H1 (cell line): ENCODE measurements around the gene NCOA1. TPM values are rescaled to one million over a fixed set of nuclear protein-coding genes. Genes with fewer than 3 reads are reported as not detected.

Experiments used
- CTCF ChIA-PET: fragments of 300-600 bp; sonication (Branson Sonifier 250); formaldehyde crosslinking; loops from one replicate; lab custom pipeline; 2021; ENCODE audit not compliant: partially characterized antibody; lab: Charles Lee
- POLR2A ChIA-PET: fragments of 300-600 bp; sonication (Branson Sonifier 250); formaldehyde crosslinking; loops from one replicate; lab custom pipeline; 2021; ENCODE audit warnings: inconsistent platforms; ENCODE audit not compliant: partially characterized antibody; lab: Charles Lee
- DNase-seq, 2 experiments: peaks; one replicate each; pipeline versions ENCODE4 v3.0.0 to v3.0.0-alpha.2; 2010 to 2022; ENCODE audit warnings: low spot score in 2 of 2, low read depth in 1 of 2, mixed read lengths in 1 of 2
- FAIRE-seq: peaks from 2 replicates; lab custom pipeline; 2011; peaks lifted over from hg19 to GRCh38; lab: Jason Lieb, UNC
- H2AFZ ChIP-seq: 2 replicates; pipeline ENCODE4 v1.8.1; 2012; ENCODE audit warnings: low read length, inconsistent platforms
- H2AK5ac ChIP-seq: 2 replicates; pipeline ENCODE4 v1.6.1; 2013; ENCODE audit warnings: low read depth, low read length
- H2BK120ac ChIP-seq: replicated peaks from 2 replicates; pipeline ENCODE3; 2013; ENCODE audit warnings: low read depth, low read length, inconsistent platforms
- H2BK12ac ChIP-seq: 2 replicates; pipeline ENCODE4 v1.6.1; 2013; ENCODE audit warnings: low read depth, low read length
- H2BK15ac ChIP-seq: 2 replicates; pipeline ENCODE4 v1.6.1; 2013; ENCODE audit warnings: low read length
- H2BK20ac ChIP-seq: 2 replicates; pipeline ENCODE4 v1.6.1; 2013; ENCODE audit warnings: low read length
- H2BK5ac ChIP-seq: 2 replicates; pipeline ENCODE4 v1.6.1; 2013; ENCODE audit warnings: low read depth, low read length
- H3K14ac ChIP-seq: 2 replicates; pipeline ENCODE4 v1.6.1; 2013; ENCODE audit warnings: inconsistent platforms; ENCODE audit not compliant: insufficient read length
- H3K18ac ChIP-seq: 2 replicates; pipeline ENCODE4 v1.6.1; 2013; ENCODE audit warnings: low read length; ENCODE audit errors: extremely low read depth
- H3K23ac ChIP-seq: 2 replicates; pipeline ENCODE4 v1.6.1; 2013; ENCODE audit warnings: inconsistent platforms; ENCODE audit not compliant: insufficient read length
- H3K23me2 ChIP-seq: 2 replicates; pipeline ENCODE4 v1.6.1; 2013; ENCODE audit warnings: low read depth, low read length
- H3K27ac ChIP-seq: 2 replicates; pipeline ENCODE4 v1.6.1; 2011; ENCODE audit warnings: low read depth, low read length, inconsistent platforms
- H3K27me3 ChIP-seq, 4 experiments: replicated peaks in 1 of 4; 1 replicate in 1 of 4; 2 replicates in 3 of 4; pipeline versions ENCODE4 v1.6.1 to v1.8.1; 2011 to 2013; ENCODE audit warnings: low read length in 3 of 4, mild to moderate bottlenecking in 3 of 4, inconsistent platforms in 2 of 4, mixed read lengths in 2 of 4, moderate library complexity in 1 of 4; ENCODE audit not compliant: control insufficient read depth in 3 of 4, insufficient read depth in 3 of 4; ENCODE audit errors: extremely low read depth in 1 of 4
- H3K36me3 ChIP-seq, 4 experiments: 2 replicates each; pipeline versions ENCODE4 v1.6.1 to v1.8.1; 2011 to 2013; ENCODE audit warnings: mild to moderate bottlenecking in 4 of 4, low read length in 3 of 4, moderate library complexity in 2 of 4, control low read depth in 1 of 4, inconsistent platforms in 1 of 4; ENCODE audit not compliant: insufficient read depth in 4 of 4, control insufficient read depth in 2 of 4
- H3K4ac ChIP-seq: replicated peaks from 2 replicates; pipeline ENCODE3; 2013; ENCODE audit warnings: low read length, low read depth, mixed read lengths, inconsistent platforms; ENCODE audit not compliant: insufficient read length
- H3K4me1 ChIP-seq, 4 experiments: replicated peaks in 1 of 4; 1 replicate in 1 of 4; 2 replicates in 3 of 4; pipeline versions ENCODE4 v1.6.1 to v1.8.1; 2011 to 2013; ENCODE audit warnings: low read length in 3 of 4, inconsistent platforms in 2 of 4, mixed read lengths in 1 of 4; ENCODE audit not compliant: insufficient read depth in 4 of 4, control insufficient read depth in 3 of 4
- H3K4me2 ChIP-seq, 2 experiments: 2 replicates each; pipeline versions ENCODE4 v1.6.1 to v1.8.1; 2011 to 2013; ENCODE audit warnings: low read depth in 2 of 2, low read length in 2 of 2, control low read depth in 1 of 2, inconsistent platforms in 1 of 2, mild to moderate bottlenecking in 1 of 2; ENCODE audit not compliant: insufficient read depth in 1 of 2
- H3K4me3 ChIP-seq, 4 experiments: fragments of 200-600, 300-600 bp in 1 of 4; sonication (generic), shearing (Covaris generic), sonication (Bioruptor Twin) in 1 of 4; 2 replicates each; pipeline versions ENCODE4 v1.5.1 to v1.8.1; 2011 to 2016; ENCODE audit warnings: low read length in 4 of 4, low read depth in 3 of 4, control low read depth in 2 of 4, inconsistent platforms in 2 of 4, mild to moderate bottlenecking in 2 of 4, mixed read lengths in 1 of 4, moderate library complexity in 1 of 4; ENCODE audit not compliant: insufficient read depth in 2 of 4; ENCODE audit errors: extremely low read depth in 1 of 4
- H3K56ac ChIP-seq: replicated peaks from 2 replicates; pipeline ENCODE3; 2013; ENCODE audit warnings: low read depth, mild to moderate bottlenecking, mixed read lengths, low read length, inconsistent platforms; ENCODE audit not compliant: insufficient read length
- H3K79me1 ChIP-seq: 2 replicates; pipeline ENCODE4 v1.6.1; 2013; ENCODE audit warnings: low read depth, low read length, control low read depth
- H3K79me2 ChIP-seq, 2 experiments: 2 replicates each; pipeline versions ENCODE4 v1.6.1 to v1.8.1; 2012 to 2013; ENCODE audit warnings: low read length in 2 of 2, mild to moderate bottlenecking in 2 of 2, inconsistent platforms in 1 of 2; ENCODE audit not compliant: insufficient read depth in 2 of 2, control insufficient read depth in 1 of 2
- H3K9ac ChIP-seq, 4 experiments: replicated peaks in 1 of 4; 1 replicate in 1 of 4; 2 replicates in 3 of 4; pipeline versions ENCODE4 v1.6.1 to v1.8.1; 2011 to 2013; ENCODE audit warnings: low read depth in 3 of 4, low read length in 3 of 4, control low read depth in 2 of 4, mild to moderate bottlenecking in 2 of 4, moderate library complexity in 2 of 4, inconsistent platforms in 1 of 4; ENCODE audit errors: extremely low read depth in 1 of 4
- H3K9me3 ChIP-seq, 2 experiments: 2 replicates each; pipeline versions ENCODE4 v1.6.1 to v1.8.1; 2012 to 2013; ENCODE audit warnings: mild to moderate bottlenecking in 2 of 2, moderate library complexity in 2 of 2, control low read depth in 1 of 2, inconsistent platforms in 1 of 2, low read depth in 1 of 2, low read length in 1 of 2, mixed read lengths in 1 of 2; ENCODE audit not compliant: insufficient read depth in 2 of 2
- H4K20me1 ChIP-seq, 2 experiments: replicated peaks in 1 of 2; 2 replicates each; pipeline versions ENCODE3 to v1.8.1; 2011 to 2013; ENCODE audit warnings: inconsistent platforms in 2 of 2, low read length in 2 of 2, mild to moderate bottlenecking in 1 of 2; ENCODE audit not compliant: insufficient read depth in 2 of 2, control insufficient read depth in 1 of 2
- H4K5ac ChIP-seq: 2 replicates; pipeline ENCODE4 v1.6.1; 2013; ENCODE audit warnings: low read length, low read depth, mixed read lengths, inconsistent platforms; ENCODE audit not compliant: insufficient read length
- H4K8ac ChIP-seq: 2 replicates; pipeline ENCODE4 v1.8.0; 2013; ENCODE audit warnings: mild to moderate bottlenecking, moderate library complexity, low read length, inconsistent platforms; ENCODE audit not compliant: insufficient read depth; ENCODE audit errors: extremely low read depth
- H4K91ac ChIP-seq: replicated peaks from 2 replicates; pipeline ENCODE3; 2013; ENCODE audit warnings: low read length, mixed read lengths, inconsistent platforms; ENCODE audit not compliant: insufficient read length
- CHD2 ChIP-seq: IDR thresholded peaks from 2 replicates; pipeline ENCODE4 v1.6.1; 2012; ENCODE audit warnings: low read length, improper control_type of control experiment
- CREB1 ChIP-seq: IDR thresholded peaks from 2 replicates; pipeline ENCODE4 v1.6.1; 2012; ENCODE audit warnings: inconsistent platforms
- GABPA ChIP-seq: IDR thresholded peaks from 2 replicates; pipeline ENCODE4 v1.6.1; 2011; ENCODE audit warnings: mild to moderate bottlenecking, low read length, moderate library complexity, borderline replicate concordance; ENCODE audit not compliant: insufficient read depth
- JUN ChIP-seq: IDR thresholded peaks from 2 replicates; pipeline ENCODE4 v1.6.1; 2011; ENCODE audit warnings: low read depth, mild to moderate bottlenecking, improper control_type of control experiment, low read length
- KDM4A ChIP-seq: IDR thresholded peaks from one replicate; pipeline ENCODE4 v1.7.1; 2012; ENCODE audit warnings: low read depth, mild to moderate bottlenecking, moderate library complexity, low read length, inconsistent platforms; ENCODE audit not compliant: severe bottlenecking
- RFX5 ChIP-seq: IDR thresholded peaks from 2 replicates; pipeline ENCODE4 v1.6.1; 2011; ENCODE audit warnings: low read depth, low read length, improper control_type of control experiment, borderline replicate concordance
- SAP30 ChIP-seq: fragments of 300-600 bp; sonication (generic); IDR thresholded peaks from 2 replicates; pipeline ENCODE4 v1.7.1; 2012; ENCODE audit warnings: low read length, moderate library complexity, mild to moderate bottlenecking, inconsistent platforms; ENCODE audit not compliant: insufficient read depth, insufficient replicate concordance
- SIRT6 ChIP-seq: IDR thresholded peaks from one replicate; pipeline ENCODE4 v1.7.1; 2012; ENCODE audit warnings: low read length, inconsistent platforms
- SIX5 ChIP-seq: IDR thresholded peaks from 2 replicates; pipeline ENCODE4 v1.6.1; 2011; ENCODE audit warnings: mild to moderate bottlenecking, low read depth, low read length
- TAF7 ChIP-seq: optimal IDR thresholded peaks from 2 replicates; pipeline ENCODE3; 2011; ENCODE audit warnings: low read depth, mild to moderate bottlenecking, inconsistent platforms, low read length, moderate library complexity, borderline replicate concordance
- TCF12 ChIP-seq: IDR thresholded peaks from 2 replicates; pipeline ENCODE4 v1.6.1; 2011; ENCODE audit warnings: low read depth, mild to moderate bottlenecking, low read length
- TEAD4 ChIP-seq: IDR thresholded peaks from 2 replicates; pipeline ENCODE4 v1.6.1; 2012; ENCODE audit warnings: low read depth, low read length, inconsistent platforms, mixed read lengths
- YY1 ChIP-seq: IDR thresholded peaks from 2 replicates; pipeline ENCODE4 v1.6.1; 2011; ENCODE audit warnings: low read depth, mild to moderate bottlenecking, low read length
- WGBS, 2 experiments: shearing (Covaris generic) in 1 of 2; methylation state at CpG; one replicate each; pipeline versions ENCODE4 v1.1.6 to v1.1.7; 2013 to 2015; ENCODE audit warnings: low lambda C conversion rate in 2 of 2, mixed read lengths in 2 of 2, inconsistent platforms in 1 of 2, low coverage in 1 of 2, missing lambda C conversion rate in 1 of 2; ENCODE audit not compliant: insufficient replicate concordance in 2 of 2, insufficient coverage in 1 of 2, insufficient read length in 1 of 2; ENCODE audit errors: extremely low coverage in 1 of 2, missing lambda C conversion rate in 1 of 2; 5-methylcytosine and 5-hydroxymethylcytosine counted together
- polyA plus RNA-seq, 7 experiments: library from polyadenylated mRNA; depleted of rRNA in 3 of 7; stranded (reverse) in 5 of 7; unstranded in 2 of 7; fragments of >200 nt in 5 of 7; fragments of 200-250 nt in 2 of 7; gene quantifications; 1 replicate in 5 of 7; 2 replicates in 1 of 7; 4 replicates in 1 of 7; pipeline versions ENCODE4 v1.2.1 to v1.2.3, GENCODE V29; 2011 to 2013; ENCODE audit warnings: missing spikeins in 2 of 7, mixed read lengths in 2 of 7
- total RNA-seq: library from RNA; stranded (reverse); fragmentation: NEBNext Ultra II Directional; extraction: Animal tissue kit (Norgen Biotek cat#: 25700); gene quantifications from 2 replicates; pipeline ENCODE4 v1.2.1, GENCODE V29; 2021

NCOA1 gene
- total and polyA plus RNA-seq, 2 of the 8 experiments (the other 6 are each of a cell fraction or from before 2014, with no cell fraction given): 12.8 to 17.9 TPM

DNA sequence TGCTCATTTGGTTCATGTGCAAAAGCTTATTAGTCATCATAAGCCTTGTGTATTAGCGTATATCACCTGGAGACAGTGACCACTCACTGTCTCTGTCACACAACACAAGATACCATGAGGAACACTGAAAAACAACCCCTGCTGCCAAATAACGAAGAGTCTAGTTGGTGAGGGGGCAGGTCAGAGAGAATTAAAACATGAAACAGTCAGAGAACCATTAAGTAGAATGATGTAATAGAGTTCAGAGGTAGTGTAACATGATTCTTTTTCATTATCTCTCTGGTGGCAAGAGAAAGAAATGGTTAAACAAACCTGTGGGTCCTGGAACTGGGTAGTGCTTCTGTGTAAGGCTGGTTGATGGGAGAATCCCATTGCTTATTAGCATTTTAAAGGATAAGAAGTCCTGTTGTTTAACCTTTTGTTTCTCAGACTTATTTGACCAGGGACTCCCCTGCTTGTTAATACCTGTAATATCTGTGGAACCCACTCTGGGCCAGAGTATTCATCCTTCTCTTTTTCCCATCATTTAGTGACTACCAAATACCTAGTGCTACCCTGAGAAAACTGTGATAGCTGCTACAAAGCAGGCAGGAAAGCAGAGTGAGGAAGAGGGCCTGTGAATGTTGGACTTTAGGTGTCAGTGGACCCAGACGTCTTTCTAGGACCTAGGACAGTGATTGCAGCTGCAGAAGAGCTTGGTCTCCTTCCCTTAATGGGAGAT lies 264.1 kb downstream of the NCOA1 start:
- Histone ChIP-seq H3K27ac (no peak overlapping the region), H3K56ac (no peak overlapping the region), H2BK12ac (no peak overlapping the region), H2BK5ac (no peak overlapping the region), H4K5ac (no peak overlapping the region), H3K4me1 (peaks cover 2 to 5% (median 3%) of the 10 kb centered on the region in 4 experiments; a peak in 5 of 7 replicates), H4K91ac (no peak overlapping the region), H2AFZ (no peak overlapping the region), H2BK20ac (no peak overlapping the region), H3K4me2 (peak overlapping the region in 1 of 2 experiments; percentile 38; a peak in 2 of 4 replicates), H3K79me2 (no peaks in the 10 kb centered on the region), H3K4ac (no peak overlapping the region), H3K9ac (no peak overlapping the region), H3K79me1 (no peaks in the 10 kb centered on the region), H4K20me1 (no peaks in the 10 kb centered on the region), H4K8ac (no peak overlapping the region), H2BK120ac (no peak overlapping the region), H2BK15ac (no peak overlapping the region), H3K18ac (no peak overlapping the region), H3K23ac (no peak overlapping the region), H3K14ac (no peak overlapping the region), H3K4me3 (no peak overlapping the region), H3K23me2 (peaks cover 2% of the 10 kb centered on the region; the same call in 1 of the 2 replicates), H3K9me3 (no peaks in the 10 kb centered on the region), H3K27me3 (peaks cover 0 to 2% (median 0%) of the 10 kb centered on the region in 4 experiments; a peak in 1 of 7 replicates), H3K36me3 (peaks cover 0 to 5% (median 3%) of the 10 kb centered on the region in 4 experiments; a peak in 4 of 8 replicates), H2AK5ac (no peak overlapping the region)
- no peak for TF ChIP-seq KDM4A
- TF ChIP-seq RFX5: no peak
- TF ChIP-seq SAP30: no peak
- no peak for TF ChIP-seq TCF12
- no peak for TF ChIP-seq YY1
- no peak for TF ChIP-seq SIX5
- no peak for TF ChIP-seq CHD2
- no peak for TF ChIP-seq GABPA
- no peak for TF ChIP-seq SIRT6
- TF ChIP-seq JUN: no peak
- TF ChIP-seq CREB1: no peak
- TF ChIP-seq TAF7: no peak
- TF ChIP-seq TEAD4: no peak
- 67% methylated on average over 3 of the region's 3 CpGs; no CpG with 5 or more reads in 1 of the 2 experiments for WGBS, 2 experiments
- ChIA-PET POLR2A (no interaction called here), CTCF (interaction anchor here (0.6 to 1.1 kb wide), 2 partner anchors 14 to 1071 kb away, joined by 3 read pairs; no protein-coding TSS in a partner anchor)
- FAIRE-seq (no peak), DNase-seq (no peak)
